NCI-H748 treated with DMSO at 0.1 percent for 48 hours (cell line): ENCODE results near the gene LAMC1.
"Not testable (repeated sequence)": the region's sequence is repeated elsewhere in the genome, so short reads cannot be mapped to it uniquely, and the experiment has no call there.

Source experiments
- DNase-seq: peaks from one replicate; lab custom pipeline; 2025; lab: John Stamatoyannopoulos, UW

The LAMC1 gene

GRCh38 chr1:183043872-183044854, 20.9 kb downstream of the LAMC1 start:
- no peak for DNase-seq

- DNase-seq = no peak
Measured at GRCh38 chr1:183044893-183045649, 21.9 kb downstream of the LAMC1 start.

GRCh38 chr1:183048087-183049085, 25.2 kb downstream of the LAMC1 start:
- DNase-seq = no peak

- DNase-seq = no peak
Measured at GRCh38 chr1:183051546-183051945, 28.3 kb downstream of the LAMC1 start.

- DNase-seq = no peak
Measured at GRCh38 chr1:183052861-183053260, 29.6 kb downstream of the LAMC1 start.

GRCh38 chr1:183058851-183059502, 35.8 kb downstream of the LAMC1 start:
- DNase-seq = no peak

GRCh38 chr1:183061194-183061593, 38.0 kb downstream of the LAMC1 start:
- no peak for DNase-seq

- no peak for DNase-seq
Measured at GRCh38 chr1:183063349-183063748, 40.1 kb downstream of the LAMC1 start.

- no peak for DNase-seq
Measured at GRCh38 chr1:183065168-183065706, 42.0 kb downstream of the LAMC1 start.

GRCh38 chr1:183066432-183066831, 43.2 kb downstream of the LAMC1 start:
- DNase-seq = not testable (repeated sequence)

GRCh38 chr1:183069562-183070216, 46.5 kb downstream of the LAMC1 start:
- no peak for DNase-seq

GRCh38 chr1:183070234-183070922, 47.2 kb downstream of the LAMC1 start:
- no peak for DNase-seq

GRCh38 chr1:183070923-183071618, 47.9 kb downstream of the LAMC1 start:
- no peak for DNase-seq

GRCh38 chr1:183072595-183072994, 49.4 kb downstream of the LAMC1 start:
- DNase-seq = not testable (repeated sequence)

GRCh38 chr1:183073320-183073719, 50.1 kb downstream of the LAMC1 start:
- DNase-seq = no peak

- no peak for DNase-seq
Measured at GRCh38 chr1:183074215-183074614, 51.0 kb downstream of the LAMC1 start.

GRCh38 chr1:183075861-183076260, 52.6 kb downstream of the LAMC1 start:
- no peak for DNase-seq

- DNase-seq = no peak
Measured at GRCh38 chr1:183077097-183077496, 53.9 kb downstream of the LAMC1 start.
